ENCODE results near the gene CNNM4.
A peak's percentile ranks its signal among the peaks of the same experiment; 100 is the strongest.

CNNM4 gene

GRCh38 chr2:96830044-96830562 is 69.4 kb downstream of the CNNM4 start:
- no peak for DNase-seq (ENCODE audit: low read depth in 2 of 2, low spot score in 1 of 2)

GRCh38 chr2:96831679-96832078 is 71.0 kb downstream of the CNNM4 start:
- DNase-seq (ENCODE audit: low read depth in 2 of 2, low spot score in 1 of 2), result no peak

GRCh38 chr2:96832408-96832753 is 71.7 kb downstream of the CNNM4 start:
- no peak for DNase-seq (ENCODE audit: low read depth in 2 of 2, low spot score in 1 of 2)

- DNase-seq (ENCODE audit: low read depth in 2 of 2, low spot score in 1 of 2), result no peak
Measured at GRCh38 chr2:96832754-96833507, 72.2 kb downstream of the CNNM4 start.

- DNase-seq (ENCODE audit: low read depth in 2 of 2, low spot score in 1 of 2), result no peak
Measured at GRCh38 chr2:96835830-96836229, 75.1 kb downstream of the CNNM4 start.

- DNase-seq (ENCODE audit: low read depth in 2 of 2, low spot score in 1 of 2), result no peak
Measured at GRCh38 chr2:96837575-96837974, 76.9 kb downstream of the CNNM4 start.

GRCh38 chr2:96838345-96839292 is 77.9 kb downstream of the CNNM4 start:
- no peak for DNase-seq (ENCODE audit: low read depth in 2 of 2, low spot score in 1 of 2)

- DNase-seq (ENCODE audit: low read depth in 2 of 2, low spot score in 1 of 2), result peak; percentile 40 to 68
Measured at GRCh38 chr2:96839293-96839874, 78.7 kb downstream of the CNNM4 start.

GRCh38 chr2:96839875-96840850 is 79.5 kb downstream of the CNNM4 start:
- no peak for DNase-seq (ENCODE audit: low read depth in 2 of 2, low spot score in 1 of 2)

- no peak for DNase-seq (ENCODE audit: low read depth in 2 of 2, low spot score in 1 of 2)
Measured at GRCh38 chr2:96841701-96842495, 81.2 kb downstream of the CNNM4 start.

GRCh38 chr2:96842600-96842999 is 81.9 kb downstream of the CNNM4 start:
- DNase-seq (ENCODE audit: low read depth in 2 of 2, low spot score in 1 of 2), result no peak

- no peak for DNase-seq (ENCODE audit: low read depth in 2 of 2, low spot score in 1 of 2)
Measured at GRCh38 chr2:96843538-96844268, 83.0 kb downstream of the CNNM4 start, which contains the start of gene ANKRD23. Gene ANKRD23, minus strand, starts transcription at chr2:96844021. Its CDS starts 29 bp downstream, at chr2:96843992.

- DNase-seq (ENCODE audit: low read depth in 2 of 2, low spot score in 1 of 2), result no peak
Measured at GRCh38 chr2:96844405-96844808, 83.7 kb downstream of the CNNM4 start.

GRCh38 chr2:96846825-96847224 is 86.1 kb downstream of the CNNM4 start:
- DNase-seq (ENCODE audit: low read depth in 2 of 2, low spot score in 1 of 2), result no peak

GRCh38 chr2:96847586-96847985 is 86.9 kb downstream of the CNNM4 start:
- no peak for DNase-seq (ENCODE audit: low read depth in 2 of 2, low spot score in 1 of 2)

GRCh38 chr2:96848264-96848663 is 87.6 kb downstream of the CNNM4 start:
- no peak for DNase-seq (ENCODE audit: low read depth in 2 of 2, low spot score in 1 of 2)

- DNase-seq (ENCODE audit: low read depth in 2 of 2, low spot score in 1 of 2), result no peak
Measured at GRCh38 chr2:96852667-96853066, 92.0 kb downstream of the CNNM4 start.

GRCh38 chr2:96853321-96853720 is 92.6 kb downstream of the CNNM4 start:
- DNase-seq (ENCODE audit: low read depth in 2 of 2, low spot score in 1 of 2), result no peak

Data from stimulated activated CD8-positive, alpha-beta memory T cell treated with anti-CD3 and anti-CD28 coated beads, Interleukin-4, amount 100 ng/mL, for 4 hours (primary cell).